K562 (cell line): Measurements from ENCODE around the gene CHCHD6. TPM values are rescaled to one million over a fixed set of nuclear protein-coding genes. Genes with fewer than 3 reads are reported as not detected.

Source experiments
- ATAC-seq: fragments of 200-7000 bp; cut with Tn5 transposase; 3 replicates; pipeline ENCODE4 v1.9.1; 2020; ENCODE audit warnings: moderate library complexity
- BruUV-seq: library from RNA; stranded (reverse); fragments of 400-500 nt; replicated peaks from 2 replicates; lab custom pipeline; 2021; lab: Mats Ljungman, UMichigan
- CTCF ChIA-PET: fragments of 300-600 bp; formaldehyde crosslinking; extraction: SDS; loops from one replicate; lab custom pipeline; 2021; ENCODE audit warnings: low intra/inter-chr PET ratio; lab: Yijun Ruan, JAX
- POLR2A ChIA-PET: fragments of 300-600, 350-650 bp; sonication (Branson Sonifier 250); formaldehyde crosslinking; extraction: SDS; loops from one replicate; lab custom pipeline; 2021; ENCODE audit warnings: antibody characterized with exemption, inconsistent platforms; lab: Yijun Ruan, JAX
- DNase-seq, 4 experiments: peaks; one replicate each; pipeline versions ENCODE4 v3.0.0 to v3.0.0-alpha.2; 2011 to 2018; ENCODE audit warnings: low spot score in 3 of 4, mixed read lengths in 3 of 4; ENCODE audit errors: extremely low read depth in 1 of 4
- FAIRE-seq: peaks from 2 replicates; lab custom pipeline; 2011; peaks lifted over from hg19 to GRCh38; lab: Jason Lieb, UNC
- H2AFZ ChIP-seq: 2 replicates; pipeline ENCODE4 v1.6.0; 2011; ENCODE audit warnings: low read depth, low read length, control low read depth, inconsistent platforms
- H3K27ac ChIP-seq: fragments of 200-600 bp; 3 replicates; pipeline ENCODE4 v1.8.0; 2011; ENCODE audit warnings: low read depth, mild to moderate bottlenecking, control low read depth, inconsistent platforms, low read length, moderate library complexity, mixed read lengths; ENCODE audit errors: extremely low read depth
- H3K27me3 ChIP-seq, 2 experiments: fragments of 300-600 bp in 1 of 2; 2 replicates in 1 of 2; 3 replicates in 1 of 2; pipeline versions ENCODE4 v1.6.0 to v1.8.0; 2011; ENCODE audit warnings: inconsistent platforms in 2 of 2, low read length in 2 of 2, mild to moderate bottlenecking in 1 of 2, mixed read lengths in 1 of 2, moderate library complexity in 1 of 2; ENCODE audit not compliant: control insufficient read depth in 2 of 2, insufficient read depth in 2 of 2
- H3K36me3 ChIP-seq: fragments of 300-600 bp; 3 replicates; pipeline ENCODE4 v1.8.0; 2011; ENCODE audit warnings: mild to moderate bottlenecking, low read length, inconsistent platforms; ENCODE audit not compliant: control insufficient read depth, insufficient read depth
- H3K4me1 ChIP-seq, 2 experiments: fragments of 200-600 bp in 1 of 2; replicated peaks in 1 of 2; 2 replicates in 1 of 2; 3 replicates in 1 of 2; pipeline versions ENCODE4 v1.5.1 to v1.8.0; 2011; ENCODE audit warnings: inconsistent platforms in 2 of 2, low read length in 2 of 2, mild to moderate bottlenecking in 1 of 2, mixed read lengths in 1 of 2, moderate library complexity in 1 of 2; ENCODE audit not compliant: control insufficient read depth in 2 of 2, insufficient read depth in 2 of 2
- H3K4me2 ChIP-seq: 2 replicates; pipeline ENCODE4 v1.6.1; 2011; ENCODE audit warnings: low read length, control low read depth, inconsistent platforms, mixed read lengths; ENCODE audit not compliant: insufficient read depth
- H3K4me3 ChIP-seq: fragments of 200-600 bp; sonication (generic), shearing (Covaris generic); 2 replicates; pipeline ENCODE4 v1.5.1; 2016; ENCODE audit warnings: control low read depth, inconsistent platforms
- H3K79me2 ChIP-seq: fragments of 200-600 bp; 3 replicates; pipeline ENCODE4 v1.8.0; 2011; ENCODE audit warnings: low read length, inconsistent platforms; ENCODE audit not compliant: control insufficient read depth, insufficient read depth
- H3K9ac ChIP-seq, 2 experiments: 2 replicates each; pipeline versions ENCODE4 v1.6.0 to v1.6.1; 2011; ENCODE audit warnings: low read depth in 2 of 2, low read length in 2 of 2, control low read depth in 1 of 2, inconsistent platforms in 1 of 2, mild to moderate bottlenecking in 1 of 2, mixed read lengths in 1 of 2; ENCODE audit not compliant: insufficient read depth in 1 of 2
- H3K9me1 ChIP-seq: one replicate; pipeline ENCODE4 v1.6.0; 2011; ENCODE audit warnings: inconsistent platforms, mild to moderate bottlenecking, low read length, moderate library complexity; ENCODE audit not compliant: control insufficient read depth, insufficient read depth
- H3K9me3 ChIP-seq: replicated peaks from 2 replicates; pipeline ENCODE4 v1.5.1; 2011; ENCODE audit warnings: low read depth, low read length, inconsistent platforms; ENCODE audit not compliant: control insufficient read depth, insufficient read depth
- H4K20me1 ChIP-seq: replicated peaks from 2 replicates; pipeline ENCODE4 v1.6.1; 2011; ENCODE audit warnings: low read length, inconsistent platforms, mixed read lengths; ENCODE audit not compliant: control insufficient read depth, insufficient read depth
- CHCHD3 ChIP-seq: fragments of 250-450 bp; sonication (Bioruptor Pico); IDR thresholded peaks from 2 replicates; pipeline ENCODE4 v2.1.2; 2022; ENCODE audit warnings: mild to moderate bottlenecking
- KAT8 ChIP-seq: fragments of 450-650 bp; IDR thresholded peaks from 2 replicates; pipeline ENCODE4 v1.6.1; 2016; ENCODE audit warnings: low read depth, mild to moderate bottlenecking
- MEF2D ChIP-seq: conservative IDR thresholded peaks from 2 replicates; pipeline ENCODE4 v1.6.1; 2016; ENCODE audit warnings: low read depth, missing genetic modification characterization, missing compliant biosample characterization
- SAFB2 ChIP-seq: fragments of 200-400 bp; formaldehyde crosslinking; IDR thresholded peaks from 2 replicates; pipeline ENCODE4 v1.6.1; 2018; ENCODE audit warnings: borderline replicate concordance, low read length, low read depth, moderate library complexity; ENCODE audit not compliant: severe bottlenecking
- ZNF184 ChIP-seq: sonication (generic); formaldehyde crosslinking; IDR thresholded peaks from 2 replicates; pipeline ENCODE4 v1.5.0; 2020; ENCODE audit warnings: missing genetic modification reagents
- WGBS: fragments of 100-300 bp; shearing (Covaris generic); methylation state at CpG from one replicate; pipeline ENCODE4 v1.1.6; 2016; ENCODE audit warnings: low coverage, mixed read lengths; ENCODE audit not compliant: insufficient coverage; ENCODE audit errors: missing lambda C conversion rate; 5-methylcytosine and 5-hydroxymethylcytosine counted together
- in situ Hi-C: fragments of 300-500 bp; cut with MboI; formaldehyde crosslinking; loops from 4 replicates; pipeline ENCODE4 v1.15.0; 2018; ENCODE audit warnings: inconsistent platforms, mixed read lengths
- intact Hi-C: fragments of 100-400 bp; cut with micrococcal nuclease; formaldehyde crosslinking; loops from 2 replicates; pipeline ENCODE4 v1.14.2; 2022
- polyA plus RNA-seq, 8 experiments: library from polyadenylated mRNA; depleted of rRNA in 4 of 8; stranded (reverse) in 5 of 8; unstranded in 3 of 8; fragments of >200 nt; fragmentation: Nextera tagmentation in 2 of 8; fragmentation: Illumina TruSeq in 1 of 8; extraction: Ambion mirVana in 2 of 8; extraction: Trizol in 1 of 8; gene quantifications; 2 replicates each; pipeline versions ENCODE4 v1.2.1 to v1.2.3, GENCODE V29; 2011 to 2014; ENCODE audit warnings: inconsistent platforms in 1 of 8, missing spikeins in 1 of 8
- total RNA-seq, 7 experiments: library from RNA; depleted of rRNA in 6 of 7; stranded (reverse); fragments of >200 nt in 6 of 7; fragmentation: Illumina TruSeq in 2 of 7; extraction: Trizol in 2 of 7; gene quantifications; 2 replicates each; pipeline versions ENCODE4 v1.2.1 to v1.2.3, GENCODE V29; 2011 to 2021; ENCODE audit warnings: low replicate concordance in 1 of 7

CHCHD6 gene
- total and polyA plus RNA-seq, 9 of the 15 experiments (the other 6 are each of a cell fraction or from before 2014, with no cell fraction given) = 4.6 to 18.6 (median 10.9) TPM

DNA sequence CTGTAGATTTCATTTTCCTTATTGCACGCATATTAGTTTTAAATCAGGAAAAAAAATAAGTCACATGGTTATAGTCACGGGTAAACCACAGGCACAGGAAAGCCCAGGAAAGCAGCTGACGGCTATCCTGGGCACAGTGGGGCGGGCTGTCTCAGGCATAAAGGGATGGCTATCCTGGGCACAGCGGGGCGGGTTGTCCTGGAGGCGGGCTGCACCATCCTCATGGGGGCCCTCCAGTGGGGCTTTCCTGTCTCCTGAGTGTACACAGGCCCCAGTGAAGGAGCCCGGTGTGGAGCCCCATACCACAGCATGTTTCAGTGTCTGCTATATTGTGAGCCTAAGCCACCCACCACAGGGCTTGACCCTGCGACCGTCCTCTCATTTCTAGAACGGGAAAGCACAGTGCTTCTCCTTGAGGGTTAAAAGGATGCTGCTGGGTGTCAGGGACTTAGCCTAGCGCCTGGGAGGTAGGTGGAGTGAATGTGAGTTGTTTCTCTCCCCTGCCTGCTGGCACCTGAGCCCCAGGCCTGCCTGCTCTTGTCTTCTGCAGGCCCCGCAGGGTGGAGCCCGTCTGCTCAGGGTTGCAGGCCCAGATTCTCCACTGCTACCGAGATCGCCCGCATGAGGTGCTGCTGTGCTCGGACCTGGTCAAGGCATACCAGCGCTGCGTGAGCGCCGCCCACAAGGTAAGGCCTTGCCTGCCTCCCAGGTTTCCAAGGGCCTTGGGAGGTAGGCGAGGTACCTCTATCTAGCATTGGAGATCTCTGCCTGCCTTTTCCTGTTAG lies 253.0 kb downstream of the CHCHD6 start:
- 83% methylated on average over 11 of the region's 23 CpGs for WGBS
- in situ Hi-C loops = no loop called here
- TF ChIP-seq KAT8 (no peak), MEF2D (tag) (no peak), ZNF184 (CRISPR knock-in tag) (no peak), CHCHD3 (CRISPR knock-in tag) (no peak), SAFB2 (no peak)
- BruUV-seq = no TSS peak
- Histone ChIP-seq H3K36me3 (no peaks in the 10 kb centered on the region), H3K4me3 (no peak overlapping the region), H3K79me2 (no peaks in the 10 kb centered on the region; the same call in 2 of the 3 replicates), H4K20me1 (no peaks in the 10 kb centered on the region), H3K9me3 (no peaks in the 10 kb centered on the region), H3K9me1 (no peaks in the 10 kb centered on the region), H2AFZ (no peak overlapping the region), H3K27ac (no peak overlapping the region), H3K9ac (no peak overlapping the region), H3K4me2 (no peak overlapping the region), H3K4me1 (peaks cover 9 to 26% of the 10 kb centered on the region in 2 experiments; a peak in 4 of 5 replicates), H3K27me3 (no peaks in the 10 kb centered on the region)
- ChIA-PET POLR2A (no interaction called here), CTCF (no interaction called here)
- no peak for DNase-seq
- intact Hi-C loops = no loop called here
- FAIRE-seq = no peak
- no peak for ATAC-seq
